ENCODE measurements around the gene SLC7A7. TPM values are rescaled to one million over a fixed set of nuclear protein-coding genes. Genes with fewer than 3 reads are reported as not detected.

Gene SLC7A7
- polyA plus RNA-seq, 3 donors: 262 to 425 (median 371) TPM

DNA sequence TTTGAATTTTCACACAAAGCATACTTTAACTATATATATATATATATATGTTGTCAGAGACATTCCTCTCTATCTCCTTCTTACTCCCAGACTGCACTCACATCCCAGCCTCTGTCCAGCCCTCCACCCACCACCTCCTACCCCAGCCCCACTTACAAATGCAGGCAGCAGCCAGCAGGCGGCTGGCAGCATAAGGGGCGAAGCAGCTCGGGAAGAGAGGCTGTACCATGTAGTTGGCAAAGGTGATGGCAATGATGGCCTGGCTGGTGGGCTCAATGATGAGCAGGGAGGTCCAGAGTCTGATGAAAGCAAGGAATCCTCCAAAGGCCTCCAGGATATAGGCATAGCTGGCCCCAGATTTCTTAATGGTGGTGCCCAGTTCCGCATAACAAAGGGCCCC is 2.5 kb downstream of the SLC7A7 start:
- H3K4me3 Mint-ChIP-seq: peak overlapping the region; percentile 87 to 99
- H3K27ac Mint-ChIP-seq: peak overlapping the region; percentile 83 to 99 (median 96)
- WGBS (ENCODE audit: insufficient coverage): 90% methylated on average over 2 of the region's 4 CpGs
- no peak overlapping the region for H2AFZ ChIP-seq (ENCODE audit: insufficient read depth, low read depth, low read length, poor library complexity, severe bottlenecking)
- H3K9ac ChIP-seq (ENCODE audit: insufficient read depth, low read length, poor library complexity, severe bottlenecking): peak overlapping the region; percentile 52
- peaks cover 27% of the 10 kb centered on the region for H4K20me1 ChIP-seq (ENCODE audit: insufficient read depth, low read length)
- no peak for DNase-seq
- peak overlapping the region; percentile 68 to 90 for H3K27ac ChIP-seq (ENCODE audit: low read depth in 1 of 2, low read length in 2 of 2)
- peaks cover 84% of the 10 kb centered on the region for H3K4me1 Mint-ChIP-seq
- peaks cover 0 to 2% (median 0%) of the 10 kb centered on the region in 7 donors for H3K9me3 Mint-ChIP-seq
- H3K36me3 ChIP-seq (replicated peaks in 1 of 2; ENCODE audit: control insufficient read depth in 1 of 2, insufficient read depth in 2 of 2, low read length in 2 of 2): peaks cover 5 to 33% of the 10 kb centered on the region in 2 donors
- peak overlapping the region; percentile 10 to 94 (median 40) for H3K4me3 ChIP-seq (replicated peaks in 1 of 3; ENCODE audit: low read depth in 2 of 3, low read length in 3 of 3)
- TF ChIP-seq, protein P1, sequence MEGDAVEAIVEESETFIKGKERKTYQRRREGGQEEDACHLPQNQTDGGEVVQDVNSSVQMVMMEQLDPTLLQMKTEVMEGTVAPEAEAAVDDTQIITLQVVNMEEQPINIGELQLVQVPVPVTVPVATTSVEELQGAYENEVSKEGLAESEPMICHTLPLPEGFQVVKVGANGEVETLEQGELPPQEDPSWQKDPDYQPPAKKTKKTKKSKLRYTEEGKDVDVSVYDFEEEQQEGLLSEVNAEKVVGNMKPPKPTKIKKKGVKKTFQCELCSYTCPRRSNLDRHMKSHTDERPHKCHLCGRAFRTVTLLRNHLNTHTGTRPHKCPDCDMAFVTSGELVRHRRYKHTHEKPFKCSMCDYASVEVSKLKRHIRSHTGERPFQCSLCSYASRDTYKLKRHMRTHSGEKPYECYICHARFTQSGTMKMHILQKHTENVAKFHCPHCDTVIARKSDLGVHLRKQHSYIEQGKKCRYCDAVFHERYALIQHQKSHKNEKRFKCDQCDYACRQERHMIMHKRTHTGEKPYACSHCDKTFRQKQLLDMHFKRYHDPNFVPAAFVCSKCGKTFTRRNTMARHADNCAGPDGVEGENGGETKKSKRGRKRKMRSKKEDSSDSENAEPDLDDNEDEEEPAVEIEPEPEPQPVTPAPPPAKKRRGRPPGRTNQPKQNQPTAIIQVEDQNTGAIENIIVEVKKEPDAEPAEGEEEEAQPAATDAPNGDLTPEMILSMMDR (IDR thresholded peaks at IDR 0.05): no peak
- peaks cover 0 to 3% (median 3%) of the 10 kb centered on the region in 3 donors for H3K27me3 Mint-ChIP-seq (ENCODE audit: low read depth in 3 of 3)
- H3K36me3 Mint-ChIP-seq: peaks cover 28 to 44% of the 10 kb centered on the region in 2 donors
- H3K9me3 ChIP-seq (replicated peaks in 1 of 2; ENCODE audit: control insufficient read depth in 1 of 2, insufficient read depth in 1 of 2, low read length in 2 of 2): no peaks in the 10 kb centered on the region
- no peaks in the 10 kb centered on the region for H3K27me3 ChIP-seq (ENCODE audit: control insufficient read depth in 2 of 2, insufficient read depth in 2 of 2, low read length in 2 of 2)
- intact Hi-C loops (cut with micrococcal nuclease): loop anchor here in 1 of 2 donors (10.0 kb wide), 1 partner anchor 48 kb away; the partner anchor contains the start of gene OXA1L
- H3K79me2 ChIP-seq (ENCODE audit: insufficient read depth, low read length): peaks cover 72% of the 10 kb centered on the region
- H3K4me2 ChIP-seq (replicated peaks; ENCODE audit: extremely low read depth, low read length, poor library complexity, severe bottlenecking): peak overlapping the region; percentile 78
- H3K4me1 ChIP-seq (ENCODE audit: control insufficient read depth in 1 of 2, insufficient read depth in 2 of 2, low read length in 2 of 2): peaks cover 88 to 98% of the 10 kb centered on the region in 2 donors

GRCh38 chr14:22811722-22812121 is 3.5 kb downstream of the SLC7A7 start:
- H3K9me3 Mint-ChIP-seq: peaks cover 0 to 2% (median 0%) of the 10 kb centered on the region in 7 donors
- H3K4me1 Mint-ChIP-seq: peaks cover 88% of the 10 kb centered on the region
- TF ChIP-seq, protein P1 (IDR thresholded peaks at IDR 0.05): no peak
- peaks cover 35 to 54% of the 10 kb centered on the region in 2 donors for H3K36me3 Mint-ChIP-seq
- H2AFZ ChIP-seq (ENCODE audit: insufficient read depth, low read depth, low read length, poor library complexity, severe bottlenecking): no peak overlapping the region
- H3K36me3 ChIP-seq (replicated peaks in 1 of 2; ENCODE audit: control insufficient read depth in 1 of 2, insufficient read depth in 2 of 2, low read length in 2 of 2): peaks cover 9 to 41% of the 10 kb centered on the region in 2 donors
- peak overlapping the region; percentile 52 for H3K9ac ChIP-seq (ENCODE audit: insufficient read depth, low read length, poor library complexity, severe bottlenecking)
- H3K27me3 ChIP-seq (ENCODE audit: control insufficient read depth in 2 of 2, insufficient read depth in 2 of 2, low read length in 2 of 2): no peaks in the 10 kb centered on the region
- WGBS (ENCODE audit: insufficient coverage): 0% methylated on average over 1 of the region's 2 CpGs
- H3K4me3 ChIP-seq (replicated peaks in 1 of 3; ENCODE audit: low read depth in 2 of 3, low read length in 3 of 3): peak overlapping the region; percentile 25 to 94 (median 70)
- peak overlapping the region; percentile 68 to 90 for H3K27ac ChIP-seq (ENCODE audit: low read depth in 1 of 2, low read length in 2 of 2)
- H4K20me1 ChIP-seq (ENCODE audit: insufficient read depth, low read length): peaks cover 37% of the 10 kb centered on the region
- peak overlapping the region; percentile 80 to 99 for H3K4me3 Mint-ChIP-seq
- H3K4me2 ChIP-seq (replicated peaks; ENCODE audit: extremely low read depth, low read length, poor library complexity, severe bottlenecking): peak overlapping the region; percentile 78
- no peaks in the 10 kb centered on the region for H3K9me3 ChIP-seq (replicated peaks in 1 of 2; ENCODE audit: control insufficient read depth in 1 of 2, insufficient read depth in 1 of 2, low read length in 2 of 2)
- DNase-seq: peak in 2 of 3 donors; percentile 57 to 65
- H3K27me3 Mint-ChIP-seq (ENCODE audit: low read depth in 3 of 3): peaks cover 0 to 6% (median 3%) of the 10 kb centered on the region in 3 donors
- peaks cover 92 to 97% of the 10 kb centered on the region in 2 donors for H3K4me1 ChIP-seq (ENCODE audit: control insufficient read depth in 1 of 2, insufficient read depth in 2 of 2, low read length in 2 of 2)
- intact Hi-C loops (cut with micrococcal nuclease): loop anchor here in 1 of 2 donors (10.0 kb wide), 1 partner anchor 47 kb away; the partner anchor contains the start of gene OXA1L
- H3K27ac Mint-ChIP-seq: peak overlapping the region; percentile 96 to 99 (median 98)
- peaks cover 82% of the 10 kb centered on the region for H3K79me2 ChIP-seq (ENCODE audit: insufficient read depth, low read length)

Measured in CD14-positive monocyte (primary cell).